Esophagus (tissue), 2 donors: ENCODE measurements around the gene ABCG1. TPM values are rescaled to one million over a fixed set of nuclear protein-coding genes. Genes with fewer than 3 reads are reported as not detected.

Experiments
- H3K27ac ChIP-seq, 2 donors: one replicate each; pipeline ENCODE4 v1.5.1; 2013; ENCODE audit warnings: low read depth in 2 of 2, mild to moderate bottlenecking in 2 of 2, inconsistent platforms in 1 of 2, low read length in 1 of 2, moderate library complexity in 1 of 2
- H3K27me3 ChIP-seq, 2 donors: one replicate each; pipeline ENCODE4 v1.6.1; 2013; ENCODE audit warnings: low read length in 2 of 2, control low read depth in 1 of 2, mild to moderate bottlenecking in 1 of 2; ENCODE audit not compliant: insufficient read depth in 2 of 2, control insufficient read depth in 1 of 2
- H3K36me3 ChIP-seq, 2 donors: one replicate each; pipeline ENCODE4 v1.6.1; 2013; ENCODE audit warnings: low read length in 1 of 2; ENCODE audit not compliant: control insufficient read depth in 2 of 2, insufficient read depth in 2 of 2
- H3K4me1 ChIP-seq, 2 donors: one replicate each; pipeline ENCODE4 v1.6.1; 2013; ENCODE audit warnings: low read length in 1 of 2; ENCODE audit not compliant: control insufficient read depth in 2 of 2, insufficient read depth in 2 of 2
- H3K4me3 ChIP-seq, 2 donors: one replicate each; pipeline ENCODE4 v1.5.1; 2013; ENCODE audit warnings: low read length in 2 of 2, mild to moderate bottlenecking in 2 of 2, low read depth in 1 of 2, moderate library complexity in 1 of 2
- H3K9me3 ChIP-seq, 2 donors: one replicate each; pipeline ENCODE4 v1.6.1; 2013; ENCODE audit warnings: mild to moderate bottlenecking in 2 of 2, low read depth in 1 of 2, low read length in 1 of 2, moderate library complexity in 1 of 2; ENCODE audit not compliant: control insufficient read depth in 2 of 2, insufficient read depth in 1 of 2
- WGBS, 2 donors: extraction: QIAGEN DNeasy Blood & Tissue Kit; methylation state at CpG; one replicate each; pipeline ENCODE4 v1.1.7; 2013; 5-methylcytosine and 5-hydroxymethylcytosine counted together
- polyA plus RNA-seq, 2 donors: library from polyadenylated mRNA; stranded (reverse); fragments of 200-250 nt; gene quantifications; one replicate each; pipeline ENCODE4 v1.2.3, GENCODE V29; 2013
- donor health status: healthy with polysubstance abuse.
- donor health status: Bipolar disorder and iron deficiency.

The ABCG1 gene
- polyA plus RNA-seq, 2 donors = 2.8 TPM

- Histone ChIP-seq H3K36me3 (no peaks in the 10 kb centered on the region), H3K4me1 (peaks cover 0 to 13% of the 10 kb centered on the region in 2 donors), H3K9me3 (no peaks in the 10 kb centered on the region), H3K27ac (no peak overlapping the region), H3K4me3 (no peak overlapping the region), H3K27me3 (no peaks in the 10 kb centered on the region)
- WGBS, 2 donors = 66 to 71% methylated on average over 14 of the region's 14 CpGs
These were observed 17.9 kb upstream of the ABCG1 start for GRCh38 chr21:42200906-42201614.

- Histone ChIP-seq H3K27me3 (no peaks in the 10 kb centered on the region), H3K27ac (no peak overlapping the region), H3K36me3 (no peaks in the 10 kb centered on the region), H3K4me1 (peaks cover 0 to 13% of the 10 kb centered on the region in 2 donors), H3K9me3 (no peaks in the 10 kb centered on the region), H3K4me3 (no peak overlapping the region)
- 64 to 67% methylated on average over 11 of the region's 11 CpGs for WGBS, 2 donors
These were observed 17.3 kb upstream of the ABCG1 start for GRCh38 chr21:42201615-42202161.

GRCh38 chr21:42202321-42202720, 16.6 kb upstream of the ABCG1 start:
- Histone ChIP-seq H3K9me3 (no peaks in the 10 kb centered on the region), H3K27me3 (no peaks in the 10 kb centered on the region), H3K27ac (no peak overlapping the region), H3K4me1 (peaks cover 0 to 13% of the 10 kb centered on the region in 2 donors), H3K36me3 (no peaks in the 10 kb centered on the region), H3K4me3 (no peak overlapping the region)
- WGBS, 2 donors = 83 to 90% methylated on average over 10 of the region's 10 CpGs

GRCh38 chr21:42203321-42203720, 15.6 kb upstream of the ABCG1 start:
- WGBS, 2 donors = 82 to 88% methylated on average over 5 of the region's 5 CpGs
- Histone ChIP-seq H3K36me3 (no peaks in the 10 kb centered on the region), H3K27ac (no peak overlapping the region), H3K4me3 (no peak overlapping the region), H3K4me1 (peaks cover 0 to 13% of the 10 kb centered on the region in 2 donors), H3K9me3 (no peaks in the 10 kb centered on the region), H3K27me3 (no peaks in the 10 kb centered on the region)

- Histone ChIP-seq H3K36me3 (no peaks in the 10 kb centered on the region), H3K4me3 (no peak overlapping the region), H3K27me3 (no peaks in the 10 kb centered on the region), H3K4me1 (peaks cover 0 to 13% of the 10 kb centered on the region in 2 donors), H3K9me3 (no peaks in the 10 kb centered on the region), H3K27ac (no peak overlapping the region)
- 43 to 47% methylated on average over 1 of the region's 1 CpG for WGBS, 2 donors
These were observed 15.0 kb upstream of the ABCG1 start for GRCh38 chr21:42203936-42204335.

GRCh38 chr21:42207426-42207825, 11.5 kb upstream of the ABCG1 start:
- Histone ChIP-seq H3K36me3 (no peaks in the 10 kb centered on the region), H3K27ac (no peak overlapping the region), H3K4me1 (no peaks in the 10 kb centered on the region), H3K9me3 (no peaks in the 10 kb centered on the region), H3K27me3 (no peaks in the 10 kb centered on the region), H3K4me3 (no peak overlapping the region)
- 71 to 75% methylated on average over 2 of the region's 2 CpGs for WGBS, 2 donors

- Histone ChIP-seq H3K27me3 (no peaks in the 10 kb centered on the region), H3K27ac (no peak overlapping the region), H3K4me1 (no peaks in the 10 kb centered on the region), H3K36me3 (no peaks in the 10 kb centered on the region), H3K9me3 (no peaks in the 10 kb centered on the region), H3K4me3 (no peak overlapping the region)
These were observed 10.9 kb upstream of the ABCG1 start for GRCh38 chr21:42208036-42208435.

GRCh38 chr21:42208801-42209490, 10.0 kb upstream of the ABCG1 start:
- Histone ChIP-seq H3K27me3 (no peaks in the 10 kb centered on the region), H3K9me3 (no peaks in the 10 kb centered on the region), H3K27ac (no peak overlapping the region), H3K4me1 (no peaks in the 10 kb centered on the region), H3K36me3 (no peaks in the 10 kb centered on the region), H3K4me3 (no peak overlapping the region)
- WGBS, 2 donors = 87 to 89% methylated on average over 5 of the region's 5 CpGs

GRCh38 chr21:42209801-42210479, 9.0 kb upstream of the ABCG1 start:
- H3K9me3 ChIP-seq = no peaks in the 10 kb centered on the region
- no peak overlapping the region for H3K4me3 ChIP-seq
- no peaks in the 10 kb centered on the region for H3K36me3 ChIP-seq
- no peaks in the 10 kb centered on the region for H3K4me1 ChIP-seq
- H3K27ac ChIP-seq = peak overlapping the region in 1 of 2 donors; percentile 15
- 57 to 59% methylated on average over 11 of the region's 11 CpGs for WGBS, 2 donors
- H3K27me3 ChIP-seq = no peaks in the 10 kb centered on the region
